A172 (cell line): Measurements from ENCODE around the gene SETBP1. TPM values are rescaled to one million over a fixed set of nuclear protein-coding genes. Genes with fewer than 3 reads are reported as not detected.
"Not testable (repeated sequence)": the region's sequence is repeated elsewhere in the genome, so short reads cannot be mapped to it uniquely, and the experiment has no call there.

Source experiments
- DNase-seq: peaks from one replicate; pipeline ENCODE4 v3.0.0-alpha.2; 2015; ENCODE audit warnings: low spot score
- total RNA-seq: library from RNA; depleted of rRNA; stranded (reverse); fragments of >200 nt; shearing (Covaris generic); gene quantifications from 2 replicates; pipeline ENCODE4 v1.2.3, GENCODE V29; 2014

SETBP1 gene
- total RNA-seq, 1 experiment from 2014 or later = 0.10 TPM

DNA sequence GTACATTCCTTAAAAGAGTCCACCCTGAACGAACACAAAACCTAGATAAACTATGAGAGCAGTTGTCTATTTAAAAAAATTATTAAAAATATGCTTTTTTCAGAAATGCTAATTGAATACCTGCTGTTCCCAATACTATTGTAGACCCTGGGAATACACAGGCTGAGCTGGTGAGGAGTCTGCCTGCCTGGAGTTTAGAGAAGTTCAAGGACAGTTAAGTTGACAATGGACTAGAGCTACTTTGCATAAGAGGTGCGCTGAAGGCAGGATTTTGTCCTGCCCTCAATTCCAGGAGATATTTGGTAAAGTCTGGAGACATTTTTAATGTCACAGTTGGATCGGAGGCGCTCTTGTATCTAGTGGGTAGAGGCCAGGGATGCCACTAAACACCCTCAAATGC lies 110.2 kb downstream of the SETBP1 start:
- no peak for DNase-seq

DNA sequence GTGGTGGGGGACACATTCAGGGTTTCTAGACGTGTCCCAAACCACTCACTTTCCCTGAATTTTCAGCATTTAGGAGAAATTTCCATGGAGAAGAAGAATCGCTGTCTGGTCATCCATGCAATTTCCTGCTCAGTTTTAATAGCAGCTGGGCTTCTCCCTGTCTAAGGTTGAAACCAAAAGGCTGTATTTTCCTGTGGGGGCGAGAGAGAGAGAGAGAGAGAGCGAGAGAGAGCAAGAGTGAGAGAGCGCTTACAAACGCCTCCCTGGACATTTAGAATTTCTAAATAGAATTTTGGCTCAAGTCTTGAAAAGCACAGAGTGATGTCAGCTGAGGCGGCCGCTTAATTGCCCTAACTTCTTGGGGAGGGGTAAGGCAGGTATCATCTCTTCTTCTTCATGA lies 110.8 kb downstream of the SETBP1 start:
- no peak for DNase-seq

DNA sequence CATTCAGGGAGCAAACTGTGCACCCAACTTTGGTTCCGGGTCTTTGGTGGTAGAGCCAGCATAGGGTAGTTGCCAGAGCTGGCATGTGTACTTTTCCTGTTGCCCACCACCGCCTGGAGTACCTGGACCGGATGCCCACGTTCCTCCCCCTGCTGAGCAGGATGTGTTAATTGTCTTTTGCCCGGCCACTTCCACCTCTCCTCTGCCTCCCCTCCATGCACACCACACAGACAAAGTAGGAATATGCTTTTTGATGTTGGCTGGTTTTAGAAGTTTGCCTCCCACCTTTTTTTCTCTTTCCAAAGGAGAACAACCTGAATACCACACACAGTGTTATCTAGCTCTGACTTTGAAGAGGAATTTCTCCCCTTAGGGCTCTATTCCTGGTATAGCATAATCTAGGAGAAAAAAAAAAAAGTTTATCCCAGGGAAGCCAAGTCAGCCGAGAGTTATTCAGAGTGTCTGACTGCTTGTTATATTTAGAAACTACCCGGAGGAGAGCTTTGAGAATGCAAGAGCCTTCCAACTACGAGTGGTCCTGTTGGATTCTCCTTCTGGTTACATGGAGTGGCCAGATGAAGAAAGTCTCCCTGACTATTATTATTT lies 111.9 kb downstream of the SETBP1 start:
- DNase-seq = no peak

DNA sequence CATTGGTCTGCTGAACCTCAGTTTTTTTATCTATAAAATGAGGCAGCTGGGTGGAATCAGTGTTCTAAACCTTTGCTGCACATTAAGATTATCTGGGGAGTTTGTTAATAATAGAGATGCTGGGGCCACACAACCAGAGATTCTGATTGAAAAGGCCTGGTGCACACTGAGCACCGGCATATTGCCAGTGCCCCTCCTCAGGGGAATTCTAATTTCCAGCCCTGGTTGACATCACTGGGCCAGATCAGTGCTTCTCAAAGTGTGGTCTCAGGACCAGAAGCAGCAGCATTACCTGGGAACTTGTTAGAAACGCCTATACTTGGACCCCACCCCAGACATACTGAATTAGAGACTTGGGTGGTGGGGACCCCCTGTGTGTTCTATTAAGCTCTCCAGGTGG lies 112.5 kb downstream of the SETBP1 start:
- DNase-seq = no peak

DNA sequence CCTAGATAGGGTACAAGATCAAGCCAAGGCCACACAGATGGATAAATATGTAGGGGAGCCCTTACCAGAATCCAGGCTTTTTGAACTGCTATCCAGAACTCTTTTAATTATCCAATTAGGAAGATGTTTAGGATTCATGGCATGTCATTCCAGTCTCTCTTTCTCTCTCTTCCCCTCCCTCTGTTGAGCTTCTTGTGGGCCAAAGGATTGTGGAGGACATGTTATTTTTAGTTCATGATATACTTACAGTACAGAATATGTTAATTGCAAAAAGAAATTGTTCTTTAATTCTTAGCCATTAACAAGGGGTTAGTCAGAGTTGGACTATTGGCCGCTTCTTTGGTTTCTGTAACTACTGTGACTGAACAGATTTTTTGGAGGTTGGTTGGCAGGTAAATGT lies 113.0 kb downstream of the SETBP1 start:
- no peak for DNase-seq

DNA sequence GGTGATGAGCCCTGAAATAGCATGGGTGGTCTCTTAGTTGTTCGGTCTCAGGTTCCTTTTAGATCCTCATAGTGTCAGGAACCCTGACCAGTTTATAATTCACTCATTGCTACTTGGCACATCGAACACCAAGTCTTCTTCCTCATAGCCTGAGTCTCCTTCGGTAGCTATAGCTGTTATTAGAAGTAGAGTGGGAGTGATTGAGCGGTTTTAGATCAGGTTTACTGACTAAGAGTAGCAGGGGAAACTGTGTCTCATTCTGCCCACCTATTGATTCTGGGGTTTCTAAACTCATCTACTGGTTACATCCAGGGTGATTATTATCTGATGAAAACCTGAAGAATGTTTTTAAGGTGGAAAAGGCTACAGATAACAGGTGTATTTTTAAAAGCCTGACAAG lies 114.6 kb downstream of the SETBP1 start:
- no peak for DNase-seq

DNA sequence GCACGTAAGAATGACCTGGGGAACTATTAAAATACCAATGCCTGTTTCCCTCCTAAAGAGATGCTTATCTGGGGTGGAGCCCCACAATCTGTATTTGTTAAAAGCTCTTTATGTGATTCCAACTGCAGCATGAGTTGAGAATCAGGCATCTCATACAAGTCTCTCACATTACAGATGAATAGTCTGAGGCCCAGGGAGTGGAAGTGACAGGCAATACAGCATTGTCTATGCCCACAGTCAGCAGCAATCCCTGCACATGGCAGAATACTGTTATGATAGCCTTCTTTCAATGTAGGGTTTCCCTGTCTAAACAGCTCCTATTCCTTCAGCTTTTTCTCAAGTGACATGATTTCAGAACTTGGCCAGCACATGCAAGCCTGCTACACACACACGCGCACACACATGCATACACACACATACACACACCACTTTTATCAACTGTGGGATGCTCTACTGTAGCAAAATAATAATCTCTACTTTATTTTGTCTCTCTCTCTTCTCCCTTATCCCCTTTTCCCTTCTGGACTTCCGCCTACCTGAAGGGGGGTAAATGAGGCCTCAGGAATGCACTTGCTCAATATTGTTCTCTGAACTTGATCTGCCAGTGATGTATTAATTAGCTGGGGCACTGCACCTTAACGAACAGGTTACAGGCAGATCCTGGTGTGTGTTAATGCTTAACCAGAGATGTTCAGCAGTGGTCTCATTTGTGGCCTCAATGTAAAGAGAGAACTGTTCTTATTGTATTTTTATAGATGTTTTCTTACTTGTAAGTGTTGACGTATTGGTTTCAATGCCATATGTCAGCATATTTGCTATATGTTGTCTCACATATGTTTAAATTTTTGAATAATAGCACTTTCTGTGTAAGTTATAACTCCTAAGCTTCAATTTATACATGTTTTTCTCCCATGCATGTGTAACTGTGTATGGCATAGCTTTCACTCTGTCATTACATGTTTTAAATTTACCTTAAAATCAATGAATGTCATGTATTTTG lies 116.0 kb downstream of the SETBP1 start:
- no peak for DNase-seq

DNA sequence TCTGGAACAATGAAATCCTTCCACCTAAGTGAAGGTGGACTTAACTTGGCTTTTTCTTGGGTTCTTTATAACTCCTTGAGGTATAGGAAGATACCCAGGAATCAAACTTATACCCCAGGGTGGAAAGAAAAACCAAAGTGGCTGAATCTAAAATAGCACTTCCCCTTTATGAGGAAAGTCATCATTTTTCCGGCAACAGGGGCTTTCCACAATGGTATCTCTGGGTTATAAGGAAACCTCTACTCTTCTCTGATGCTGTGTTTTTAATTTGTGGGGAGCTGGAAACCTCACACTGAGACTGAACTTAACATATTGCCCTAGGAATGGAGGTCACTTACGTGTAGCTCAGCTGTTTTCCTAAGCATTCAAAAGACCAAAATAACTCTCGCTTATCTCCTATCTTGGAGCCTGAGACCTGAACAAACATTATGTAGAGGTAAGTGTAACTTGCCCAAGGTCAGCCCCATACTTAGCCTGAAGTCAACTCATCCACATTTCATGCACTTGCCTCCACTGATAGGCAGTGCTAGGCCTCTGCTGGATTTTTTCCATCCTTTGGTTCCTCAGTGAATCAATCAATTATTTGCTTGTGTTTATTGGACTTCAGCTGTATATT lies 117.9 kb downstream of the SETBP1 start:
- DNase-seq = no peak

DNA sequence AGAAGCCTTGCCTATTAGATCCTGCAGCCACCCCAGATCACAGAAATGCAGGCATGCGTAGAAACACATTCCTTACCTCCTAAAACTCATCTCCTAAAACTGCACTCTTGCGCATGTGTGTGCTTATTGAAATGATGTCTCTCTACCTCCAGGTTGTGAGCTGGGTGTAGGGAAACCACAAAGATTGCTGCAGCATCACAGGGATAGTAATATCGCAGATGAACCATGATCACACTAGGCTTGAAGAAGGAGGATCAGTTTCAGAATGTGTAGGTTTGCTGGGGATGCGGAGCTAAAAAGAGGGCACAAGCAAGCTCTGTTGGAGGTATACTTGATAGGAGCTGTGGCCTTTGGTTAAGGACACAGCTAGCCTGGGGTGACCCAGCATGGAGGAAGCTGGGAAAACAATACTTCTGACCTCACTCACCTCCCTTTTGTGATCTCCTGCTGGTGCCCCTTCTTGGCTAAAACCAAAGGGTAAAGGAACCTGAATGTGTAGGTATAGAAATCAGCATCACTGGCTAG lies 118.8 kb downstream of the SETBP1 start:
- DNase-seq = no peak

DNA sequence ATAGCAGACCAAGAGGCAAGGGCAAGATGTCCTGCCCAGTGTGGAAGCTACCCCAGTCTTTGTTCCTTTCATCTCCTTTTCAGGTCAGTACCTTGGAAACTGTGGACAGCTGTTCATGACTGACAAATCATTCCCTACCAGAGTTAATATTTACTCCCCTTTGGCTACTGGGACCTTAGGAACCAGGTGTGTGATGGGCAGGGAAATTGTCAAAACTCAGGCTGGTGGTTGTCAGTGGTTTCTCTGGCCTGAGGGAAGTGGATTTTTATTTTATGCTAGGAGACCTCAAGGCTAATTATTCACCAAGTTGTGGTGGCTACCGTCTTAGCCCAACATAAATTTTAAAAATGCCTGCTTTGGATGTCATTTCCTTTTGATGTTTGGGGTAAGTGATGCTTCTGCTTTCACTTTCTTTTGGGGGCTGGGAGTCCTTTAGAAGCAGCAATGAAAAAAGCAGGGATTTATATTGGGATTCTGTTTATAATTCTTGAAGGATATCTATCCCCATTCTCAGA lies 119.3 kb downstream of the SETBP1 start:
- no peak for DNase-seq

DNA sequence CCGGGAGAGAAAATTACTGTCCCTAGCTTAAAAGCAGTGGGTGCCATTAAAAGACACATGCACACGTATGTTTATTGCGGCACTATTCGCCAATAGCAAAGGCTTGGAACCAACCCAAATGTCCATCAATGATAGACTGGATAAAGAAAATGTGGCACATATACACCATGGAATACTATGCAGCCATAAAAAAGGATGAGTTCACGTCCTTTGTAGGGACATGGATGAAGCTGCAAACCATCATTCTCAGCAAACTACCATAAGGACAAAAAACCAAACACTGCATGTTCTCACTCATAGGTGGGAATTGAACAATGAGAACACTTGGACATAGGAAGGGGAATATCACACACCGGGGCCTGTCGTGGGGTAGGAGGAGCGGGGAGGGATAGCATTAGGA lies 120.1 kb downstream of the SETBP1 start:
- DNase-seq = not testable (repeated sequence)

DNA sequence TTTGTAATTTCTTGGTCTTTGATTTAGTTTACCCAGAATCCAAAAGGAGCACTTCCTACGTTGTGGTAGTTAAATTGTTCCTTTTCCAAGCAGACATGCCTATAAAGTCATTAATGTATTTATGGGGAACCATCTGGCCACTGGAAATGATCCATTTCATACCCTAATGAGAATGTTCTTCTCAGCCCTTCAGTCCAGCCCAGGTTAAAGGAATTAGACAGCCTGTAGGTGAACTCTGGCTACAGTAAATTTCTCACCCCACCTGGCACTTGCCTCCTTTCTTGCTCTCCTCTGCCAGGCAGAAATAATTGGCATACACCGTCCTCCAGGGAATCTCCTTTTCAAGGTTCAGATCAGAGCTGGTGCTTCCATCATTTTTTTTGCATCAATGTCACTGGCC lies 121.1 kb downstream of the SETBP1 start:
- no peak for DNase-seq

DNA sequence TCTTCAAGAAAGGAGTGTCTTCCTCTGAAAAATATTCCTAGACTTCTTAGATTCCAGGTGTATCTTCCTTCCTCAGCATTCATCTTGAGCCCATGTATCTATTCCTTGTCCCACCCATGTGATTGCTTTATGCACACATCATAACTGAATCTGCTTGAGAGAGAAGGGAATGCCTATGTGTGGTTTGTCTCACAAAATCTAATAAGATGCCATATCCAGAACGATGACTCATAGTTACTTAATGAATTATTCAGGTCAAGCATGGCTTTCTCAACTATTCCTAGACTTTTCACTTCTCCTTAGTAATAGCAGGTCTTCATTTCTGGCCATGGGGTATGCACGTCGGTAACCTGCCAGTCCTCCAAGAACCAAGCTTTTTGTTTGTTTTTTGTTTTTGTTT lies 121.8 kb downstream of the SETBP1 start:
- DNase-seq = no peak

DNA sequence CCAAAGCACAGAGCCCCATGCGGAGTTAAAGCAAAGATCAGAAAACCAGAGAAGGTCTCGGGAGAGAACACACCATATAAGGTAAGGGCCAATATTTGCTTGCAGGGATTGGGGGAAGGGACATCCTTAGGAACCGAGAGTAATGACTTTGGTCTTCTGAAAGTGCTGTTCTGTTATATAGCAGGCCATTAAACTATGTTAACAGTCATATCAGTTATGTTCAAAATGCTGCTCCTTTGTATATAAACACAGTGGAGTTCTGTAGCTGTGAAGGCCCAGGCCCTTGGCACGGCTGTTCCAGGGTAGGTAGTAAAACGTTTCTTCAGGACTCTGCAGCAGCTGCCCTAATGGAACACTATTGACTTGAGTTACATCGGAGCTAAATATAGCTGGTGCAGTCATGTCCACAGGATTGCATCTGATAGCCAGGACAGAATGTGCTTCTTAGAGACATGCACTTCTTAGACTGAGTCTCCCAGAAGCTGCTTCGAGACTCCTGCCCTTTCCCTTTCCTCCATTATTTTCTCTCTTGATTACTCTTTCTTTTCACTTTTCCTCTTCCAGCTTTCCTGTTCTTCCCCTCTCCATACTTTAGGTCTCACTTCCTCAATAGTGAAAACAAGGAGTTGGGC lies 122.4 kb downstream of the SETBP1 start:
- DNase-seq = no peak

DNA sequence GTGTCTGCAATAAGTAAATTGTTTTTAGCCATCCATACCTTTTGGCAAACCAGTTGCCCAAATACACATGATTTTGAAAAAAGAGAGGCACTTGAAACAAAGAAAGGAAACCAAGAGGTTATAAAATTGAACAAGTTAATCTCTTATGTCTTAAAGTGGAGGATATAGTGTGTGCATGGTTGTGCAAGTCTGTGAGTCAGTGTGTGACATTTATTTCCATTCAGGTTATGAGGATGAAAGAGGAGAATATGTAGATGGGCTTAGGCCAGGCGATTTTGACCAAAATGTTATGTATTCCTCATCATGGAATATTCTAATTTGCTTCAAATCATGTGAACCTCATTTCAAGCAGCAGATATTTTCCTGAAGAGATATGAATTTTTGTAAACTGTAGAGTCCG lies 123.3 kb downstream of the SETBP1 start:
- DNase-seq = no peak

DNA sequence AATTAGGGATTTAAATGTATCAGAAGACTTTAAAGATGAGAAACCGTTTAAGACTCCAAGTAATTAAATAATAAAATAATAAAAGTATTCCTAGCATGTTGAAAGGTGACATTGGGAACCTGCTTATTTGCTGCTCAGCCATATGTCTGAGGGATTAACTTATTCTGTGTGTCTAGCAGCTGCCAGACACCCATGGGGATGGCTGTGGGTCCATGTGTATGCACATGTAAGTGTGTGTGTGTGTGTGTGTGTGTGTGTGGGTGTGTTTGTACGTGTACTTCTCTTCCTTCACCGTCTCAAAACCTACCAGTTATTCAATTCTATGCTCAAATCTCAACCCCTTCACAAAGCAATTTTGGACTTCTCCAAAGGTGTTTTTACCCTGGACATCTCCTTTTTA lies 124.5 kb downstream of the SETBP1 start:
- DNase-seq = no peak

DNA sequence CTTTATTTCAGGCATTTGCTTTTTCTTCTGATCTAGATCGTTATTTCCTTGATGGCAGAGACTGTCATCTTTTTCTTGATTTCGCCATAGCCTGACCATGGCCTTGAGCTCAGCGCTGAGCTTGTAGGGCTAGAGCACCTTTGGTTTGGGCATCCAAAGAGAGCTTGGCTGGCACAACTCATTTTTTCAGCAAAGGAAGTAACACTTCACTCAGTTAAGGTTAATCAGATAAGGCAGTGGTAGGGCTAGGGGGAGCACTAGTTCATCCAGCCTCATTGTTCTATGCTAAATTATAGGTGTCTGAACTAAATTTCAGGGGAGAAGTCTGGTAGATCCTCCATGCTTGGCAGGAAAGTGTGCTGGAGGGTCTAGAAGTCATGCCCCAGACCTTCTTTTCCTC lies 125.0 kb downstream of the SETBP1 start:
- no peak for DNase-seq

DNA sequence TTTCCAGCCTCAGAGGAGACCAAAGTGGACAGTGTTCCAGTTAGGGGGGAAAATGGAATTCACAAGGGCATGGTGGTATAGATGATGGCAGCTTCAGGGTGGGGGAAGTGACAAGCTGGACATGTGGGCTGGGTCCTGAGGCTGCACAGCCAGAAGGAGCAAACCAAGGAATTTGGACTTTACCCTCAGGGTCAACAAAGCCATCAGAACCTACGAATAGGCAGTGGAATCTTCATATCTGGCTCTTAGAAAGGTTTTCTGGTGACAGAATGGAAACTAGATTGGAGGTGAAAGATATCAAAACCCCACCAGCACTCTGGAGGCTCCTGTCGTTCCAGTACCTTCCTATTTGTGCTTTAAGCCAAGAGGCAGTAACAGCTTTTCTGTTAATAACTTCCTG lies 127.1 kb downstream of the SETBP1 start:
- no peak for DNase-seq

DNA sequence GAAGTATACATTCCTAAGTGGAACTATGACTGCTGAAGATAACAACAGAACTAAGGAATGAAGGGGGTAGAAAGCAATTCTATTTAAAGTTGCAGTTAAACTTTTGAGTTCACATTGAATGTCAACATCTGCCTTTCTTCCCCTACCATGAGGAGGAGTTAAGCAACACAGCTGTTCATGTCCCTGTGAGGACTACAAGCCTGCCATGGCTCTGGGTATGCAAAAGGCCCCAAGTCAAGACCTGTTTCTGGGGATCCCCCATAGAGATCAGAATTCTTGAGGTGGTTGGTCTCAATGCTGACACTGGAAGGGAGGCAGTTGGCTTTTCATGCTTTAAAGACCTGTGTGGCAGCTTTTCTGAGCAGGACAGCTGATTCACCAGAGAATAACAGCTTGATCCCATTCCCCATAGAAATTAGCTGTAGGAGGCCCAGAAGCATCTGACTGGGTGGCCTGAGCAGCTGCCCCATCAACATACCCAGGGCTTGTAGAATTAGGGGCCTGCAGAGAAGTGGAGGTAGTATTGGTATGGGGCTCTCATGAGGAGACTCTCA lies 131.0 kb downstream of the SETBP1 start:
- no peak for DNase-seq

DNA sequence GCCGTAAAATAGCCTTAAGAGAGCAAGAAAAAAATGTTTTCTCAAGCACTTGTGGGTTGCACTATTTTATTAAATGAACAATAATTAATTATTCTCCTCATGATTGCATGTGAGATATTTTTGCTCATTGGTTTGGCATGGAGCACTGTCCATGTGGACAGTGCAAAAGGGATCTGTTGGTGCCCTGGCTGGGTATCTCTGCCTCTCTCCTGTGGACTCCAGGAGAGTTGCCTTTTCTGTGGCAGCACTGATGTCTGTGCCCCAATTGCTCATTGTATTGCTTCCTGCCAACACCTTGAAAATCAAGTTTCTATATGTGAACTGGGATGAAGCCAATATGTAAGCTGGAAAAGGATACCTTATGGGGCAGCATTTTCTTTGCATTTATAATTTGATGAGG lies 131.7 kb downstream of the SETBP1 start:
- DNase-seq = no peak

DNA sequence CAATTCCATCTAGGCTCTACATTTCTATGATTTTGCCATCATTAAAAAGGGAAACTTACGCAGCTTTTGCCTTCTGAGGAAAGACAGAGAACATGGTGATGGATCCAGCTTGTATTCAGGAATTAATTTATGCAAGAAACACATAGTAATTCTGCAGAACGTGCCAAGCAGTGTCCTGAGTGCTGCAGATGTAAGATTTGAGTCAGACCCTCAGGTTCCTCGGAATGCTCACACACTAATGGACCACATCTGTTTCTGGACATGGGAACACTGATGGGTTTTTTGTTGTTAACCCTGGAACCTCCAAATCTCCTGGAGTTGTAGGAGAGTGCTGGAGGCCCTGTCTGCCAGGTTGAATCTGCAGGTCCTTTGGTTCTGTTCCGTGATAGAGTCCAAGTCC lies 132.9 kb downstream of the SETBP1 start:
- no peak for DNase-seq

DNA sequence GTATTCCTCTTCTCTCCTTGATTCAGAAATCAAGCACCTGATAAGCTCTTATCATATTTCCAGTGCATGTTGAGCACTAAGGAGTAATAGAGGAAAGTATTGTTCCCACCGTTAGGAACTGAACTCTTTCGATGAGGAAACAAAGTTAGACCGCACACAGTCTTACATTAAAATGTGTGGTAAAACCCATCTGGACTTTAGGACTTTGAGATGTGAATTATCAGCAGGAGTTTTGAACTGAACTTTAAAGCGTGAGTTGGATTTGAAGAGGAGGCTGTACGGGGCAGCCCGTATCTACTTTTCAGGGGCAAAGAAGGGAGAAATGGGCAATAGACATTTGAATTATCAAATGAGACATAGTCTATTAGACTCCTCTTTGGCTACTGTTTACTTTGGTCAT lies 134.4 kb downstream of the SETBP1 start:
- no peak for DNase-seq
